ENCODE measurements around the gene NEO1.

Gene NEO1

DNA sequence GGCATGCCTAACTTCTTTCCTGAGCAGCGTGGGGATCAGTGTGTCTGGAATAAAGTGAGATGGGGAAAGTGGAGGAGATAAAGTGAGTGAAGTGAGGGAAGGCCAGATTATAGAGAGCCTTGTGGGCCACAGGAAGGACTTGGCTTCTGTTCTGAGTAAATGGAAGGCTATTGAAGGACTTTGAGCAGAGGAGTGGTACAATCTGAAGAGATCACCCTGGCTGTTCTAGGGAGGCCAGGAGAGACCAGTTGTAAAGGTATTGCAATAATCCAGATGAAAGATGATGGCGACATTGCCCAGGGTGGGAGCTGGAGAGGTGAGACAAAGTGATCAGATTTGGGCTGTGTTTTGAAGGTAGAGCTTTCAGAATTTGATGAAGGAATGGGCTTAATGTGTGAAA is 46.8 kb upstream of the NEO1 start:
- Histone ChIP-seq H2AK5ac (ENCODE audit: low read depth, low read length) (no peak overlapping the region), H2BK15ac (ENCODE audit: low read length) (no peak overlapping the region), H3K18ac (ENCODE audit: low read length) (no peak overlapping the region), H3K4me3 (ENCODE audit: low read length in 2 of 2) (no peak overlapping the region), H3K4me2 (ENCODE audit: insufficient read depth, low read length, poor library complexity, severe bottlenecking) (no peak overlapping the region), H3K36me3 (replicated peaks in 1 of 2; ENCODE audit: control insufficient read depth in 2 of 2, insufficient read depth in 2 of 2, low read length in 2 of 2) (no peaks in the 10 kb centered on the region), H4K91ac (ENCODE audit: low read depth, low read length, poor library complexity) (no peak overlapping the region), H3K27ac (replicated peaks; ENCODE audit: low read length) (no peak overlapping the region), H2BK12ac (ENCODE audit: low read length) (no peak overlapping the region), H3K23ac (ENCODE audit: low read depth, low read length, poor library complexity) (no peak overlapping the region), H4K8ac (ENCODE audit: low read depth, low read length) (no peak overlapping the region), H3K9ac (ENCODE audit: low read depth, low read length, poor library complexity) (no peak overlapping the region), H3K4me1 (ENCODE audit: control insufficient read depth in 2 of 2, insufficient read depth in 1 of 2, low read depth in 1 of 2, low read length in 2 of 2) (peaks cover 0 to 8% of the 10 kb centered on the region in 2 donors), H3K79me1 (ENCODE audit: low read depth, low read length) (no peaks in the 10 kb centered on the region), H3K9me3 (replicated peaks in 1 of 2; ENCODE audit: control insufficient read depth in 2 of 2, insufficient read depth in 1 of 2, low read depth in 1 of 2, low read length in 2 of 2) (no peaks in the 10 kb centered on the region), H3K4ac (ENCODE audit: low read length) (no peak overlapping the region), H3K14ac (ENCODE audit: low read length) (no peak overlapping the region), H2BK5ac (ENCODE audit: low read length) (no peak overlapping the region), H2AFZ (ENCODE audit: low read length) (no peak overlapping the region), H3K27me3 (ENCODE audit: control insufficient read depth in 3 of 3, insufficient read depth in 3 of 3, low read depth in 1 of 3, low read length in 3 of 3) (no peaks in the 10 kb centered on the region), H2BK120ac (ENCODE audit: low read depth, low read length) (no peak overlapping the region)
- WGBS, 2 donors (ENCODE audit: extremely low coverage in 2 of 2, insufficient read length in 2 of 2, insufficient replicate concordance in 1 of 2): no CpG with 5 or more reads among the region's 2 CpGs
- no peak for DNase-seq (ENCODE audit: low spot score)

DNA sequence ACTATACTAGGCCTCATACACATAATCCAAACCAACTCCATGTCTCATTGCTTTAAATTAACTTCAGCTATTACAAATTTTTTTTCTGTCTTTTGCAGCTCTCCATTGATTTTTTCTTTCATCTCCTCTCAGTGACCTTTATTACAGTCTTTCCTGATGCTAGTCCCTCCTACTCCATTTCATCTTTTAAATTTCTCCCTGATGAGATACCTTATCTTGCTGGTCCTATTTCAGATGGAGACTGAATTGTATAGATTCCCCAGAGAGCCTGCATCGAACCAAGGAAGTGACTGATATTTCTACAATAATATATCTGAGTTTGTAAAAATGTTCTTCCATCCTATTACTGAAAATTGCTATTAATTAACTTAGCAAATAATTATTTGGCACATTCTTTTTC is 45.7 kb upstream of the NEO1 start:
- Histone ChIP-seq H3K4me2 (ENCODE audit: insufficient read depth, low read length, poor library complexity, severe bottlenecking) (no peak overlapping the region), H4K8ac (ENCODE audit: low read depth, low read length) (no peak overlapping the region), H2BK12ac (ENCODE audit: low read length) (no peak overlapping the region), H3K4me3 (ENCODE audit: low read length in 2 of 2) (no peak overlapping the region), H3K27ac (replicated peaks; ENCODE audit: low read length) (no peak overlapping the region), H3K4me1 (ENCODE audit: control insufficient read depth in 2 of 2, insufficient read depth in 1 of 2, low read depth in 1 of 2, low read length in 2 of 2) (peaks cover 0 to 8% of the 10 kb centered on the region in 2 donors), H3K23ac (ENCODE audit: low read depth, low read length, poor library complexity) (no peak overlapping the region), H3K9ac (ENCODE audit: low read depth, low read length, poor library complexity) (no peak overlapping the region), H3K27me3 (ENCODE audit: control insufficient read depth in 3 of 3, insufficient read depth in 3 of 3, low read depth in 1 of 3, low read length in 3 of 3) (no peaks in the 10 kb centered on the region), H3K18ac (ENCODE audit: low read length) (no peak overlapping the region), H2BK15ac (ENCODE audit: low read length) (no peak overlapping the region), H3K14ac (ENCODE audit: low read length) (no peak overlapping the region), H2BK120ac (ENCODE audit: low read depth, low read length) (no peak overlapping the region), H4K91ac (ENCODE audit: low read depth, low read length, poor library complexity) (no peak overlapping the region), H3K36me3 (replicated peaks in 1 of 2; ENCODE audit: control insufficient read depth in 2 of 2, insufficient read depth in 2 of 2, low read length in 2 of 2) (no peaks in the 10 kb centered on the region), H2AFZ (ENCODE audit: low read length) (no peak overlapping the region), H2AK5ac (ENCODE audit: low read depth, low read length) (no peak overlapping the region), H2BK5ac (ENCODE audit: low read length) (no peak overlapping the region), H3K9me3 (replicated peaks in 1 of 2; ENCODE audit: control insufficient read depth in 2 of 2, insufficient read depth in 1 of 2, low read depth in 1 of 2, low read length in 2 of 2) (no peaks in the 10 kb centered on the region), H3K4ac (ENCODE audit: low read length) (no peak overlapping the region), H3K79me1 (ENCODE audit: low read depth, low read length) (no peaks in the 10 kb centered on the region)
- WGBS, 2 donors (ENCODE audit: extremely low coverage in 2 of 2, insufficient read length in 2 of 2, insufficient replicate concordance in 1 of 2): no CpG with 5 or more reads among the region's 1 CpG
- no peak for DNase-seq (ENCODE audit: low spot score)

GRCh38 chr15:73009066-73010056 is 42.9 kb upstream of the NEO1 start:
- Histone ChIP-seq H3K4me3 (ENCODE audit: low read length in 2 of 2) (no peak overlapping the region), H3K9me3 (replicated peaks in 1 of 2; ENCODE audit: control insufficient read depth in 2 of 2, insufficient read depth in 1 of 2, low read depth in 1 of 2, low read length in 2 of 2) (no peaks in the 10 kb centered on the region), H4K8ac (ENCODE audit: low read depth, low read length) (no peak overlapping the region), H4K91ac (ENCODE audit: low read depth, low read length, poor library complexity) (no peak overlapping the region), H3K27me3 (ENCODE audit: control insufficient read depth in 3 of 3, insufficient read depth in 3 of 3, low read depth in 1 of 3, low read length in 3 of 3) (no peaks in the 10 kb centered on the region), H3K4me2 (ENCODE audit: insufficient read depth, low read length, poor library complexity, severe bottlenecking) (no peak overlapping the region), H3K79me1 (ENCODE audit: low read depth, low read length) (no peaks in the 10 kb centered on the region), H3K36me3 (replicated peaks in 1 of 2; ENCODE audit: control insufficient read depth in 2 of 2, insufficient read depth in 2 of 2, low read length in 2 of 2) (no peaks in the 10 kb centered on the region), H3K9ac (ENCODE audit: low read depth, low read length, poor library complexity) (no peak overlapping the region), H2AK5ac (ENCODE audit: low read depth, low read length) (no peak overlapping the region), H2BK120ac (ENCODE audit: low read depth, low read length) (no peak overlapping the region), H3K14ac (ENCODE audit: low read length) (no peak overlapping the region), H3K4ac (ENCODE audit: low read length) (no peak overlapping the region), H2BK5ac (ENCODE audit: low read length) (no peak overlapping the region), H2BK15ac (ENCODE audit: low read length) (no peak overlapping the region), H3K18ac (ENCODE audit: low read length) (no peak overlapping the region), H2AFZ (ENCODE audit: low read length) (no peak overlapping the region), H3K4me1 (ENCODE audit: control insufficient read depth in 2 of 2, insufficient read depth in 1 of 2, low read depth in 1 of 2, low read length in 2 of 2) (no peaks in the 10 kb centered on the region), H2BK12ac (ENCODE audit: low read length) (no peak overlapping the region), H3K27ac (replicated peaks; ENCODE audit: low read length) (no peak overlapping the region), H3K23ac (ENCODE audit: low read depth, low read length, poor library complexity) (no peak overlapping the region)
- no CpG with 5 or more reads among the region's 13 CpGs for WGBS, 2 donors (ENCODE audit: extremely low coverage in 2 of 2, insufficient read length in 2 of 2, insufficient replicate concordance in 1 of 2)
- no peak for DNase-seq (ENCODE audit: low spot score)
